HepG2 (cell line): ENCODE data around the gene TNFSF10. TPM values are rescaled to one million over a fixed set of nuclear protein-coding genes. Genes with fewer than 3 reads are reported as not detected.

Source experiments
- CEBPZ ChIP-seq: IDR thresholded peaks from 2 replicates; pipeline ENCODE4 v1.6.1; 2012; ENCODE audit warnings: low read length, improper control_type of control experiment
- DPF2 ChIP-seq: sonication (generic); formaldehyde crosslinking; IDR thresholded peaks from 2 replicates; pipeline ENCODE4 v1.4.0; 2020; ENCODE audit warnings: mild to moderate bottlenecking, low read depth, missing genetic modification reagents, borderline replicate concordance
- HMG20B ChIP-seq: conservative IDR thresholded peaks from 2 replicates; pipeline ENCODE4 v1.6.1; 2016; ENCODE audit warnings: missing genetic modification reagents, missing compliant biosample characterization
- JARID2 ChIP-seq: sonication (generic); formaldehyde crosslinking; IDR thresholded peaks from 2 replicates; pipeline ENCODE4 v1.8.1; 2023; ENCODE audit warnings: missing genetic modification reagents, inconsistent platforms; ENCODE audit not compliant: insufficient replicate concordance
- KAT8 ChIP-seq: IDR thresholded peaks from 2 replicates; pipeline ENCODE4 v1.6.1; 2016; ENCODE audit warnings: missing genetic modification reagents, missing compliant biosample characterization
- MAX ChIP-seq: IDR thresholded peaks from 2 replicates; pipeline ENCODE4 v1.6.1; 2012; ENCODE audit warnings: inconsistent platforms
- NR2C2 ChIP-seq: sonication (generic); formaldehyde crosslinking; IDR thresholded peaks from 2 replicates; pipeline ENCODE4 v1.4.0; 2020; ENCODE audit warnings: missing genetic modification reagents, mild to moderate bottlenecking, moderate library complexity, borderline replicate concordance
- RXRA ChIP-seq: sonication (generic); formaldehyde crosslinking; IDR thresholded peaks from 2 replicates; pipeline ENCODE4 v1.5.1; 2020; ENCODE audit warnings: missing genetic modification reagents
- SMC3 ChIP-seq: IDR thresholded peaks from 2 replicates; pipeline ENCODE4 v1.6.1; 2011; ENCODE audit warnings: low read length, improper control_type of control experiment
- SSRP1 ChIP-seq: IDR thresholded peaks from 2 replicates; pipeline ENCODE4 v1.6.1; 2016; ENCODE audit warnings: control low read depth
- TARDBP ChIP-seq: sonication (generic); formaldehyde crosslinking; IDR thresholded peaks from 2 replicates; pipeline ENCODE4 v1.8.0; 2022; ENCODE audit warnings: mild to moderate bottlenecking, missing genetic modification reagents
- ZEB1 ChIP-seq: IDR thresholded peaks from 2 replicates; pipeline ENCODE4 v1.6.1; 2012; ENCODE audit warnings: mild to moderate bottlenecking, low read depth, inconsistent platforms; ENCODE audit not compliant: insufficient replicate concordance
- ZNF24 ChIP-seq: fragments of 450-650 bp; IDR thresholded peaks from 2 replicates; pipeline ENCODE4 v1.6.1; 2017; ENCODE audit warnings: antibody characterized with exemption, mild to moderate bottlenecking
- ZNF292 ChIP-seq: sonication (generic); formaldehyde crosslinking; IDR thresholded peaks from 2 replicates; pipeline ENCODE4 v1.8.1; 2022; ENCODE audit warnings: mild to moderate bottlenecking, low read depth, missing genetic modification reagents, borderline replicate concordance
- ZNF670 ChIP-seq: sonication (generic); formaldehyde crosslinking; IDR thresholded peaks from 2 replicates; pipeline ENCODE4 v1.8.0; 2022; ENCODE audit warnings: mild to moderate bottlenecking, missing genetic modification reagents, borderline replicate concordance
- polyA plus RNA-seq, 8 experiments: library from polyadenylated mRNA; depleted of rRNA in 3 of 8; stranded (reverse) in 7 of 8; unstranded in 1 of 8; fragments of >200 nt; fragmentation: Illumina TruSeq in 4 of 8; extraction: Trizol in 4 of 8; gene quantifications; 2 replicates each; pipeline versions ENCODE4 v1.2.1 to v1.2.3, GENCODE V29; 2011 to 2016; ENCODE audit warnings: low read depth in 4 of 8, missing spikeins in 1 of 8, mixed read lengths in 1 of 8; ENCODE audit not compliant: insufficient read depth in 1 of 8
- total RNA-seq, 5 experiments: library from RNA; depleted of rRNA; stranded (reverse); fragments of >200 nt; fragmentation: Illumina TruSeq; extraction: Trizol; gene quantifications; 2 replicates each; pipeline ENCODE4 v1.2.3, GENCODE V29; 2016; ENCODE audit warnings: low read depth in 1 of 5
- TF ChIP-seq, protein P1 (sequence below): sonication (generic); formaldehyde crosslinking; IDR thresholded peaks from 2 replicates; pipeline ENCODE4 v1.5.0; 2020; ENCODE audit warnings: missing genetic modification reagents
- TF ChIP-seq, protein P2 (sequence below): sonication (generic); formaldehyde crosslinking; IDR thresholded peaks from 2 replicates; pipeline ENCODE4 v1.5.1; 2020; ENCODE audit warnings: mild to moderate bottlenecking, missing genetic modification reagents, moderate library complexity
- TF ChIP-seq, protein P3 (sequence below): sonication (generic); formaldehyde crosslinking; IDR thresholded peaks from 2 replicates; pipeline ENCODE4 v1.5.0; 2020; ENCODE audit warnings: mild to moderate bottlenecking, missing genetic modification reagents

The TNFSF10 gene
- total and polyA plus RNA-seq, 2 of the 13 experiments (the other 11 are each of a cell fraction or from before 2014, with no cell fraction given): 8.4 to 9.9 TPM

- TF ChIP-seq CEBPZ (no peak), ZNF24 (no peak), NR2C2 (CRISPR knock-in tag) (peak; percentile 47; the same call in 1 of the 2 replicates), SSRP1 (no peak), ZEB1 (peak; percentile 95), SMC3 (peak; percentile 20; the same call in 1 of the 2 replicates), ZNF292 (CRISPR knock-in tag) (peak; percentile 84; the same call in 1 of the 2 replicates), HMG20B (CRISPR knock-in tag) (peak; percentile 57; the same call in 1 of the 2 replicates), TARDBP (CRISPR knock-in tag) (peak; percentile 92), JARID2 (CRISPR knock-in tag) (peak; percentile 67), ZNF670 (CRISPR knock-in tag) (peak; percentile 32; the same call in 1 of the 2 replicates), DPF2 (CRISPR knock-in tag) (peak; percentile 97), MAX (peak; percentile 97), KAT8 (CRISPR knock-in tag) (peak; percentile 72; the same call in 1 of the 2 replicates), RXRA (CRISPR knock-in tag) (peak; percentile 57; the same call in 1 of the 2 replicates)
- TF ChIP-seq, protein P1, sequence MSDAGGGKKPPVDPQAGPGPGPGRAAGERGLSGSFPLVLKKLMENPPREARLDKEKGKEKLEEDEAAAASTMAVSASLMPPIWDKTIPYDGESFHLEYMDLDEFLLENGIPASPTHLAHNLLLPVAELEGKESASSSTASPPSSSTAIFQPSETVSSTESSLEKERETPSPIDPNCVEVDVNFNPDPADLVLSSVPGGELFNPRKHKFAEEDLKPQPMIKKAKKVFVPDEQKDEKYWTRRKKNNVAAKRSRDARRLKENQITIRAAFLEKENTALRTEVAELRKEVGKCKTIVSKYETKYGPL (CRISPR knock-in tag): peak; percentile 82; the same call in 1 of the 2 replicates
- TF ChIP-seq, protein P2, sequence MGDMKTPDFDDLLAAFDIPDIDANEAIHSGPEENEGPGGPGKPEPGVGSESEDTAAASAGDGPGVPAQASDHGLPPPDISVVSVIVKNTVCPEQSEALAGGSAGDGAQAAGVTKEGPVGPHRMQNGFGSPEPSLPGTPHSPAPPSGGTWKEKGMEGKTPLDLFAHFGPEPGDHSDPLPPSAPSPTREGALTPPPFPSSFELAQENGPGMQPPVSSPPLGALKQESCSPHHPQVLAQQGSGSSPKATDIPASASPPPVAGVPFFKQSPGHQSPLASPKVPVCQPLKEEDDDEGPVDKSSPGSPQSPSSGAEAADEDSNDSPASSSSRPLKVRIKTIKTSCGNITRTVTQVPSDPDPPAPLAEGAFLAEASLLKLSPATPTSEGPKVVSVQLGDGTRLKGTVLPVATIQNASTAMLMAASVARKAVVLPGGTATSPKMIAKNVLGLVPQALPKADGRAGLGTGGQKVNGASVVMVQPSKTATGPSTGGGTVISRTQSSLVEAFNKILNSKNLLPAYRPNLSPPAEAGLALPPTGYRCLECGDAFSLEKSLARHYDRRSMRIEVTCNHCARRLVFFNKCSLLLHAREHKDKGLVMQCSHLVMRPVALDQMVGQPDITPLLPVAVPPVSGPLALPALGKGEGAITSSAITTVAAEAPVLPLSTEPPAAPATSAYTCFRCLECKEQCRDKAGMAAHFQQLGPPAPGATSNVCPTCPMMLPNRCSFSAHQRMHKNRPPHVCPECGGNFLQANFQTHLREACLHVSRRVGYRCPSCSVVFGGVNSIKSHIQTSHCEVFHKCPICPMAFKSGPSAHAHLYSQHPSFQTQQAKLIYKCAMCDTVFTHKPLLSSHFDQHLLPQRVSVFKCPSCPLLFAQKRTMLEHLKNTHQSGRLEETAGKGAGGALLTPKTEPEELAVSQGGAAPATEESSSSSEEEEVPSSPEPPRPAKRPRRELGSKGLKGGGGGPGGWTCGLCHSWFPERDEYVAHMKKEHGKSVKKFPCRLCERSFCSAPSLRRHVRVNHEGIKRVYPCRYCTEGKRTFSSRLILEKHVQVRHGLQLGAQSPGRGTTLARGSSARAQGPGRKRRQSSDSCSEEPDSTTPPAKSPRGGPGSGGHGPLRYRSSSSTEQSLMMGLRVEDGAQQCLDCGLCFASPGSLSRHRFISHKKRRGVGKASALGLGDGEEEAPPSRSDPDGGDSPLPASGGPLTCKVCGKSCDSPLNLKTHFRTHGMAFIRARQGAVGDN: peak; percentile 20; the same call in 1 of the 2 replicates
- TF ChIP-seq, protein P3, sequence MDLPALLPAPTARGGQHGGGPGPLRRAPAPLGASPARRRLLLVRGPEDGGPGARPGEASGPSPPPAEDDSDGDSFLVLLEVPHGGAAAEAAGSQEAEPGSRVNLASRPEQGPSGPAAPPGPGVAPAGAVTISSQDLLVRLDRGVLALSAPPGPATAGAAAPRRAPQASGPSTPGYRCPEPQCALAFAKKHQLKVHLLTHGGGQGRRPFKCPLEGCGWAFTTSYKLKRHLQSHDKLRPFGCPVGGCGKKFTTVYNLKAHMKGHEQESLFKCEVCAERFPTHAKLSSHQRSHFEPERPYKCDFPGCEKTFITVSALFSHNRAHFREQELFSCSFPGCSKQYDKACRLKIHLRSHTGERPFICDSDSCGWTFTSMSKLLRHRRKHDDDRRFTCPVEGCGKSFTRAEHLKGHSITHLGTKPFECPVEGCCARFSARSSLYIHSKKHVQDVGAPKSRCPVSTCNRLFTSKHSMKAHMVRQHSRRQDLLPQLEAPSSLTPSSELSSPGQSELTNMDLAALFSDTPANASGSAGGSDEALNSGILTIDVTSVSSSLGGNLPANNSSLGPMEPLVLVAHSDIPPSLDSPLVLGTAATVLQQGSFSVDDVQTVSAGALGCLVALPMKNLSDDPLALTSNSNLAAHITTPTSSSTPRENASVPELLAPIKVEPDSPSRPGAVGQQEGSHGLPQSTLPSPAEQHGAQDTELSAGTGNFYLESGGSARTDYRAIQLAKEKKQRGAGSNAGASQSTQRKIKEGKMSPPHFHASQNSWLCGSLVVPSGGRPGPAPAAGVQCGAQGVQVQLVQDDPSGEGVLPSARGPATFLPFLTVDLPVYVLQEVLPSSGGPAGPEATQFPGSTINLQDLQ (CRISPR knock-in tag): no peak
Measured at GRCh38 chr3:172553526-172554252, 30.5 kb upstream of the TNFSF10 start (continued).
